Neural progenitor cell (in vitro differentiated cells): Measurements from ENCODE around the gene NOTCH1. TPM values are rescaled to one million over a fixed set of nuclear protein-coding genes. Genes with fewer than 3 reads are reported as not detected.

Source experiments
- DNase-seq: peaks from one replicate; pipeline ENCODE4 v3.0.0-alpha.2; 2016; ENCODE audit warnings: low spot score
- H2AFZ ChIP-seq: fragments of 200-600 bp; sonication (generic); replicated peaks from 2 replicates; pipeline ENCODE4 v1.6.1; 2016; ENCODE audit warnings: antibody characterized with exemption
- H3F3A ChIP-seq: fragments of 200-600 bp; sonication (generic); 2 replicates; pipeline ENCODE4 v1.6.1; 2016; ENCODE audit warnings: antibody characterized with exemption, low read depth
- H3K27ac ChIP-seq: fragments of 200-600 bp; sonication (generic); 2 replicates; pipeline ENCODE4 v1.5.1; 2016; ENCODE audit warnings: mild to moderate bottlenecking
- H3K27me3 ChIP-seq: fragments of 200-600 bp; sonication (generic); 2 replicates; pipeline ENCODE4 v1.6.1; 2016; ENCODE audit warnings: mild to moderate bottlenecking, moderate library complexity
- H3K36me3 ChIP-seq: fragments of 200-600 bp; sonication (generic); 2 replicates; pipeline ENCODE4 v1.5.1; 2016
- H3K4me1 ChIP-seq: fragments of 200-600 bp; sonication (generic); 2 replicates; pipeline ENCODE4 v1.6.1; 2016; ENCODE audit warnings: mixed run types
- H3K4me2 ChIP-seq: fragments of 200-600 bp; sonication (generic); 2 replicates; pipeline ENCODE4 v1.6.1; 2016
- H3K4me3 ChIP-seq: fragments of 200-600 bp; sonication (generic); 2 replicates; pipeline ENCODE4 v1.5.1; 2016
- H3K79me2 ChIP-seq: fragments of 200-600 bp; sonication (generic); 2 replicates; pipeline ENCODE4 v1.6.1; 2016; ENCODE audit warnings: low read depth
- H3K9ac ChIP-seq: fragments of 200-600 bp; sonication (generic); 2 replicates; pipeline ENCODE4 v1.6.1; 2016
- H3K9me3 ChIP-seq: fragments of 200-600 bp; sonication (generic); 2 replicates; pipeline ENCODE4 v1.5.1; 2016; ENCODE audit warnings: low read depth
- H4K20me1 ChIP-seq: fragments of 200-600 bp; sonication (generic); 2 replicates; pipeline ENCODE4 v1.6.1; 2016; ENCODE audit warnings: low read depth
- H3K27ac Mint-ChIP-seq: 3 replicates; pipeline ENCODE4 v1.8.0; 2021; ENCODE audit warnings: mixed read lengths
- H3K27me3 Mint-ChIP-seq: 2 replicates; pipeline ENCODE4 v1.8.0; 2022; ENCODE audit warnings: low read depth, mild to moderate bottlenecking, inconsistent platforms, moderate library complexity, mixed read lengths; ENCODE audit not compliant: insufficient read depth
- H3K36me3 Mint-ChIP-seq: 3 replicates; pipeline ENCODE4 v1.8.0; 2021; ENCODE audit warnings: mixed read lengths
- H3K4me1 Mint-ChIP-seq: 3 replicates; pipeline ENCODE4 v1.8.0; 2021; ENCODE audit warnings: mixed read lengths
- H3K4me3 Mint-ChIP-seq: 3 replicates; pipeline ENCODE4 v1.8.0; 2021; ENCODE audit warnings: mild to moderate bottlenecking, moderate library complexity, mixed read lengths
- H3K9me3 Mint-ChIP-seq: 3 replicates; pipeline ENCODE4 v1.8.0; 2020; ENCODE audit warnings: mixed read lengths
- CTCF ChIP-seq: fragments of 200-600 bp; sonication (generic); IDR thresholded peaks from 2 replicates; pipeline ENCODE4 v1.5.1; 2017; ENCODE audit warnings: antibody characterized with exemption, mild to moderate bottlenecking
- EZH2 ChIP-seq: fragments of 200-600 bp; sonication (generic); IDR thresholded peaks from 2 replicates; pipeline ENCODE4 v1.6.1; 2017; ENCODE audit warnings: antibody characterized with exemption, mild to moderate bottlenecking, moderate library complexity
- EZH2phosphoT487 ChIP-seq: fragments of 200-600 bp; sonication (generic); IDR thresholded peaks from 2 replicates; pipeline ENCODE4 v1.6.1; 2017; ENCODE audit warnings: antibody characterized with exemption
- total RNA-seq: library from RNA; depleted of rRNA; stranded (reverse); fragments of >200 nt; gene quantifications from 2 replicates; pipeline ENCODE4 v1.2.3, GENCODE V29; 2015; ENCODE audit warnings: low replicate concordance

The NOTCH1 gene
- total RNA-seq, 1 donor from 2014 or later, result 11.7 TPM

- Histone ChIP-seq H3F3A (no peaks in the 10 kb centered on the region), H4K20me1 (peaks cover 59% of the 10 kb centered on the region), H3K4me2 (no peak overlapping the region), H3K4me3 (no peak overlapping the region), H3K27me3 (no peaks in the 10 kb centered on the region), H3K9ac (no peak overlapping the region), H3K79me2 (peaks cover 42% of the 10 kb centered on the region), H3K9me3 (no peaks in the 10 kb centered on the region), H3K36me3 (no peaks in the 10 kb centered on the region), H3K27ac (no peak overlapping the region), H3K4me1 (no peaks in the 10 kb centered on the region), H2AFZ (no peak overlapping the region)
- H3K9me3 Mint-ChIP-seq, result no peaks in the 10 kb centered on the region
- H3K27ac Mint-ChIP-seq, result no peak overlapping the region
- TF ChIP-seq EZH2phosphoT487 (no peak), EZH2 (no peak), CTCF (no peak)
- no peaks in the 10 kb centered on the region for H3K4me1 Mint-ChIP-seq
- H3K27me3 Mint-ChIP-seq, result peaks cover 2% of the 10 kb centered on the region
- no peak for DNase-seq
- H3K36me3 Mint-ChIP-seq, result peaks cover 11% of the 10 kb centered on the region
- H3K4me3 Mint-ChIP-seq, result no peak overlapping the region
These were observed 73.9 kb downstream of the NOTCH1 start for GRCh38 chr9:136471802-136472487.

- Mint-ChIP-seq H3K36me3 (peaks cover 15% of the 10 kb centered on the region), H3K4me1 (no peaks in the 10 kb centered on the region), H3K27me3 (peaks cover 2% of the 10 kb centered on the region), H3K4me3 (no peak overlapping the region), H3K9me3 (no peaks in the 10 kb centered on the region), H3K27ac (no peak overlapping the region)
- H3K9ac ChIP-seq, result no peak overlapping the region
- no peak overlapping the region for H2AFZ ChIP-seq
- H3K27ac ChIP-seq, result no peak overlapping the region
- no peaks in the 10 kb centered on the region for H3K9me3 ChIP-seq
- no peaks in the 10 kb centered on the region for H3K27me3 ChIP-seq
- DNase-seq, result no peak
- H3F3A ChIP-seq, result no peaks in the 10 kb centered on the region
- peaks cover 41% of the 10 kb centered on the region for H3K79me2 ChIP-seq
- no peak overlapping the region for H3K4me2 ChIP-seq
- TF ChIP-seq EZH2phosphoT487 (no peak), CTCF (no peak), EZH2 (no peak)
- H4K20me1 ChIP-seq, result peaks cover 59% of the 10 kb centered on the region
- H3K36me3 ChIP-seq, result no peaks in the 10 kb centered on the region
- H3K4me3 ChIP-seq, result no peak overlapping the region
- no peaks in the 10 kb centered on the region for H3K4me1 ChIP-seq
These were observed 74.9 kb downstream of the NOTCH1 start for GRCh38 chr9:136470792-136471469.

GRCh38 chr9:136470356-136470755 is 75.5 kb downstream of the NOTCH1 start:
- Histone ChIP-seq H3K9ac (no peak overlapping the region), H4K20me1 (peaks cover 59% of the 10 kb centered on the region), H3K9me3 (no peaks in the 10 kb centered on the region), H3K4me1 (no peaks in the 10 kb centered on the region), H2AFZ (no peak overlapping the region), H3K36me3 (no peaks in the 10 kb centered on the region), H3F3A (no peaks in the 10 kb centered on the region), H3K27me3 (no peaks in the 10 kb centered on the region), H3K4me3 (no peak overlapping the region), H3K27ac (no peak overlapping the region), H3K79me2 (peaks cover 41% of the 10 kb centered on the region), H3K4me2 (no peak overlapping the region)
- no peak overlapping the region for H3K4me3 Mint-ChIP-seq
- DNase-seq, result no peak
- peaks cover 11% of the 10 kb centered on the region for H3K36me3 Mint-ChIP-seq
- no peaks in the 10 kb centered on the region for H3K4me1 Mint-ChIP-seq
- no peak for TF ChIP-seq EZH2
- no peak for TF ChIP-seq CTCF
- H3K9me3 Mint-ChIP-seq, result no peaks in the 10 kb centered on the region
- peaks cover 2% of the 10 kb centered on the region for H3K27me3 Mint-ChIP-seq
- no peak overlapping the region for H3K27ac Mint-ChIP-seq
